ENCODE measurements around the gene DTNB.

DNA sequence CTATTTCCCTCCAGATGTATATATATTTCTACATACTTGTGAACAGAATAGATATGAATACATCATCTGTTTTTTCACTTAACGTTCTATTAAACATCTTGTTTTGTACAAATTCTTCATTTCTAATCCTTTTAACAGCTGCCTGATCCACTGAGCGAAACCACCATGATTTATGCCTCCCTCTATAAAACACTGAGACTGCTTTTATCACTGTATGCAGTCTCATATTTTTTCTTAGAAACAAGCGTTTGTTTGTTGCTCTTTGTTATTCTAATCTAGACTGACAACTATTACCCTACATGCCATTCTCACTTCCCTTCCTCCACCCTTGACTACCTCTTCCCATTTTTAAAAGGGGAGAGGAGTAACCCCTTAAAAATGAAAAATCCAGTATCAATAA is 88.2 kb downstream of the DTNB start:
- TF ChIP-seq, protein P1, sequence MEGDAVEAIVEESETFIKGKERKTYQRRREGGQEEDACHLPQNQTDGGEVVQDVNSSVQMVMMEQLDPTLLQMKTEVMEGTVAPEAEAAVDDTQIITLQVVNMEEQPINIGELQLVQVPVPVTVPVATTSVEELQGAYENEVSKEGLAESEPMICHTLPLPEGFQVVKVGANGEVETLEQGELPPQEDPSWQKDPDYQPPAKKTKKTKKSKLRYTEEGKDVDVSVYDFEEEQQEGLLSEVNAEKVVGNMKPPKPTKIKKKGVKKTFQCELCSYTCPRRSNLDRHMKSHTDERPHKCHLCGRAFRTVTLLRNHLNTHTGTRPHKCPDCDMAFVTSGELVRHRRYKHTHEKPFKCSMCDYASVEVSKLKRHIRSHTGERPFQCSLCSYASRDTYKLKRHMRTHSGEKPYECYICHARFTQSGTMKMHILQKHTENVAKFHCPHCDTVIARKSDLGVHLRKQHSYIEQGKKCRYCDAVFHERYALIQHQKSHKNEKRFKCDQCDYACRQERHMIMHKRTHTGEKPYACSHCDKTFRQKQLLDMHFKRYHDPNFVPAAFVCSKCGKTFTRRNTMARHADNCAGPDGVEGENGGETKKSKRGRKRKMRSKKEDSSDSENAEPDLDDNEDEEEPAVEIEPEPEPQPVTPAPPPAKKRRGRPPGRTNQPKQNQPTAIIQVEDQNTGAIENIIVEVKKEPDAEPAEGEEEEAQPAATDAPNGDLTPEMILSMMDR (conservative IDR thresholded peaks at IDR 0.05; ENCODE audit: low read depth, low read length) = no peak
- TF ChIP-seq POLR2A (IDR thresholded peaks at IDR 0.05; ENCODE audit: low read depth, low read length) (no peak), MAZ (IDR thresholded peaks at IDR 0.05; ENCODE audit: borderline replicate concordance, low read depth, low read length) (no peak), MAFK (IDR thresholded peaks at IDR 0.05; ENCODE audit: low read depth, low read length) (no peak)
